A549 (cell line): Measurements from ENCODE around the gene FGFBP2. TPM values are rescaled to one million over a fixed set of nuclear protein-coding genes. Genes with fewer than 3 reads are reported as not detected.

Experiments
- ATAC-seq, 2 experiments: fragments of 200-7000 bp in 1 of 2; fragments of >200 bp in 1 of 2; cut with Nextera tagmentation in 1 of 2; cut with Tn5 transposase in 1 of 2; 3 replicates each; pipeline versions ENCODE4 v1.8.0 to v1.9.1; 2018 to 2020; ENCODE audit warnings: mild to moderate bottlenecking in 1 of 2, moderate library complexity in 1 of 2
- CTCF ChIA-PET: fragments of 300-600 bp; sonication (Branson Sonifier 250); formaldehyde crosslinking; extraction: SDS; loops from one replicate; lab custom pipeline; 2021; ENCODE audit warnings: antibody characterized with exemption, inconsistent platforms; lab: Yijun Ruan, JAX
- POLR2A ChIA-PET: fragments of 350-600 bp; formaldehyde crosslinking; extraction: SDS; loops from one replicate; lab custom pipeline; 2021; ENCODE audit warnings: antibody characterized with exemption, inconsistent platforms; lab: Yijun Ruan, JAX
- DNase-seq, 2 experiments: peaks; one replicate each; pipeline versions ENCODE4 v3.0.0 to v3.0.0-alpha.2; 2011 to 2016; ENCODE audit warnings: low read depth in 1 of 2, low spot score in 1 of 2
- FAIRE-seq: peaks from 2 replicates; lab custom pipeline; 2011; peaks lifted over from hg19 to GRCh38; lab: Jason Lieb, UNC
- H3K27ac ChIP-seq, 2 experiments: fragments of >200 bp; sonication (Bioruptor Twin); formaldehyde crosslinking; 3 replicates each; pipeline ENCODE4 v1.5.1; 2016 to 2017
- H3K4me1 ChIP-seq: fragments of >200 bp; sonication (Bioruptor Twin); formaldehyde crosslinking; 3 replicates; pipeline ENCODE4 v1.6.1; 2016
- H3K4me2 ChIP-seq: fragments of >200 bp; sonication (Bioruptor Twin); formaldehyde crosslinking; 3 replicates; pipeline ENCODE4 v1.6.1; 2016
- H3K4me3 ChIP-seq: fragments of >200 bp; sonication (Bioruptor Twin); formaldehyde crosslinking; 3 replicates; pipeline ENCODE4 v1.5.1; 2016
- H3K9me3 ChIP-seq: fragments of >200 bp; sonication (Bioruptor Twin); formaldehyde crosslinking; 3 replicates; pipeline ENCODE4 v1.6.1; 2016
- BHLHE40 ChIP-seq: IDR thresholded peaks from 2 replicates; pipeline ENCODE4 v1.6.1; 2012; ENCODE audit warnings: low read depth, low read length, inconsistent platforms
- CHD2 ChIP-seq: fragments of 150-350 bp; IDR thresholded peaks from 2 replicates; pipeline ENCODE4 v1.6.1; 2014; ENCODE audit warnings: low read length; ENCODE audit not compliant: partially characterized antibody
- E2F6 ChIP-seq: IDR thresholded peaks from 2 replicates; pipeline ENCODE4 v1.6.1; 2012; ENCODE audit warnings: low read depth, borderline replicate concordance
- FOXS1 ChIP-seq: fragments of 250-450 bp; sonication (Bioruptor Pico); IDR thresholded peaks from 2 replicates; pipeline ENCODE4 v1.5.0; 2020; ENCODE audit warnings: mild to moderate bottlenecking, moderate library complexity
- HES2 ChIP-seq: fragments of >200 bp; sonication (Bioruptor Twin); formaldehyde crosslinking; IDR thresholded peaks from 2 replicates; pipeline ENCODE4 v1.6.1; 2016
- HOXB13 ChIP-seq: fragments of 250-450 bp; sonication (Bioruptor Pico); IDR thresholded peaks from 2 replicates; pipeline ENCODE4 v1.5.0; 2020; ENCODE audit warnings: low read depth, mild to moderate bottlenecking, moderate library complexity
- JUN ChIP-seq, 2 experiments: fragments of >200 bp; sonication (Bioruptor Twin); formaldehyde crosslinking; IDR thresholded peaks; 2 replicates in 1 of 2; 3 replicates in 1 of 2; pipeline ENCODE4 v1.6.1; 2016 to 2017
- MAFK ChIP-seq: fragments of 450-650 bp; IDR thresholded peaks from 2 replicates; pipeline ENCODE4 v1.6.1; 2014; ENCODE audit not compliant: partially characterized antibody
- PBX3 ChIP-seq: IDR thresholded peaks from 2 replicates; pipeline ENCODE4 v1.6.1; 2012
- REST ChIP-seq: fragments of 200-600 bp; sonication (generic); IDR thresholded peaks from 2 replicates; pipeline ENCODE4 v1.6.1; 2016; ENCODE audit warnings: antibody characterized with exemption, mild to moderate bottlenecking, moderate library complexity
- RFX5 ChIP-seq: fragments of 450-650 bp; IDR thresholded peaks from 2 replicates; pipeline ENCODE4 v1.7.1; 2014; ENCODE audit warnings: antibody characterized with exemption, mild to moderate bottlenecking, moderate library complexity
- TP53 ChIP-seq: fragments of 250-450 bp; sonication (Bioruptor Pico); IDR thresholded peaks from 2 replicates; pipeline ENCODE4 v1.5.0; 2021; ENCODE audit warnings: mild to moderate bottlenecking, moderate library complexity
- ZFP36 ChIP-seq: fragments of 450-650 bp; IDR thresholded peaks from 2 replicates; pipeline ENCODE4 v1.6.1; 2014; ENCODE audit warnings: borderline replicate concordance; ENCODE audit not compliant: partially characterized antibody
- WGBS: methylation state at CpG from one replicate; pipeline ENCODE4 v1.1.6; 2017; ENCODE audit errors: missing lambda C conversion rate; 5-methylcytosine and 5-hydroxymethylcytosine counted together
- polyA plus RNA-seq, 4 experiments: library from polyadenylated mRNA; depleted of rRNA in 3 of 4; stranded (reverse); fragments of >200 nt; fragmentation: RNase III in 1 of 4; extraction: RNeasy Plus Mini Kit Qiagen cat#74134 plus additional on column Dnase treatment in 1 of 4; gene quantifications; 2 replicates in 3 of 4; 3 replicates in 1 of 4; pipeline ENCODE4 v1.2.3, GENCODE V29; 2011 to 2017

The FGFBP2 gene
- polyA plus RNA-seq, 2 of the 4 experiments (the other 2 are of a cell fraction): not detected

GRCh38 chr4:15992167-15992485, 29.2 kb upstream of the FGFBP2 start:
- Histone ChIP-seq H3K4me3 (no peak overlapping the region), H3K4me2 (no peak overlapping the region), H3K4me1 (no peaks in the 10 kb centered on the region), H3K27ac (no peak overlapping the region), H3K9me3 (no peaks in the 10 kb centered on the region)
- no peak for TF ChIP-seq REST
- no peak for TF ChIP-seq RFX5
- TF ChIP-seq HES2: no peak
- no peak for TF ChIP-seq JUN (IDR thresholded peaks at IDR 0.05)
- TF ChIP-seq E2F6: no peak
- FAIRE-seq (no peak), ATAC-seq (no peak), DNase-seq (no peak)
- WGBS: 86% methylated on average over 2 of the region's 2 CpGs
- ChIA-PET CTCF (interaction anchor here (0.9 to 1.2 kb wide), 4 partner anchors 30 to 187 kb away, joined by 3 to 4 read pairs (median 4); no protein-coding TSS in a partner anchor), POLR2A (no interaction called here)

- no peak for ATAC-seq
- no peak overlapping the region for H3K4me2 ChIP-seq
- H3K4me3 ChIP-seq: no peak overlapping the region
- no peaks in the 10 kb centered on the region for H3K9me3 ChIP-seq
- no peaks in the 10 kb centered on the region for H3K4me1 ChIP-seq
- ChIA-PET POLR2A (no interaction called here), CTCF (interaction anchor here (1.2 to 4.6 kb wide), 4 partner anchors 11 to 185 kb away, joined by 3 to 18 read pairs (median 6); no protein-coding TSS in a partner anchor)
- no peak overlapping the region for H3K27ac ChIP-seq
- WGBS: 68% methylated on average over 12 of the region's 12 CpGs
- TF ChIP-seq CHD2: no peak
- TF ChIP-seq HOXB13 (CRISPR knock-in tag): no peak
- TF ChIP-seq ZFP36: no peak
- no peak for TF ChIP-seq PBX3
- FAIRE-seq: no peak
- DNase-seq: no peak
These were observed 27.8 kb upstream of the FGFBP2 start for GRCh38 chr4:15990570-15991285.

- FAIRE-seq: no peak
- no peak for ATAC-seq
These were observed 26.4 kb upstream of the FGFBP2 start for GRCh38 chr4:15989424-15989823.

More at GRCh38 chr4:15989424-15989823, 26.4 kb upstream of the FGFBP2 start:
- no peak for TF ChIP-seq TP53 (CRISPR knock-in tag)
- TF ChIP-seq MAFK: no peak
- TF ChIP-seq E2F6: no peak
- no peak for TF ChIP-seq FOXS1
- TF ChIP-seq ZFP36: no peak
- TF ChIP-seq BHLHE40: no peak
- TF ChIP-seq RFX5: no peak
- POLR2A ChIA-PET: no interaction called here
- Histone ChIP-seq H3K9me3 (no peaks in the 10 kb centered on the region), H3K4me2 (no peak overlapping the region), H3K4me3 (no peak overlapping the region), H3K4me1 (no peaks in the 10 kb centered on the region), H3K27ac (no peak overlapping the region)
- no peak for DNase-seq
- WGBS: 56% methylated on average over 6 of the region's 6 CpGs
- CTCF ChIA-PET: interaction anchor here (0.8 to 4.6 kb wide), 5 partner anchors 9 to 184 kb away, joined by 3 to 18 read pairs (median 6); no protein-coding TSS in a partner anchor
